ENCODE data around the gene RXFP3.
"Not testable (repeated sequence)": the region's sequence is repeated elsewhere in the genome, so short reads cannot be mapped to it uniquely, and the experiment has no call there.

The RXFP3 gene, protein sequence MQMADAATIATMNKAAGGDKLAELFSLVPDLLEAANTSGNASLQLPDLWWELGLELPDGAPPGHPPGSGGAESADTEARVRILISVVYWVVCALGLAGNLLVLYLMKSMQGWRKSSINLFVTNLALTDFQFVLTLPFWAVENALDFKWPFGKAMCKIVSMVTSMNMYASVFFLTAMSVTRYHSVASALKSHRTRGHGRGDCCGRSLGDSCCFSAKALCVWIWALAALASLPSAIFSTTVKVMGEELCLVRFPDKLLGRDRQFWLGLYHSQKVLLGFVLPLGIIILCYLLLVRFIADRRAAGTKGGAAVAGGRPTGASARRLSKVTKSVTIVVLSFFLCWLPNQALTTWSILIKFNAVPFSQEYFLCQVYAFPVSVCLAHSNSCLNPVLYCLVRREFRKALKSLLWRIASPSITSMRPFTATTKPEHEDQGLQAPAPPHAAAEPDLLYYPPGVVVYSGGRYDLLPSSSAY

DNA sequence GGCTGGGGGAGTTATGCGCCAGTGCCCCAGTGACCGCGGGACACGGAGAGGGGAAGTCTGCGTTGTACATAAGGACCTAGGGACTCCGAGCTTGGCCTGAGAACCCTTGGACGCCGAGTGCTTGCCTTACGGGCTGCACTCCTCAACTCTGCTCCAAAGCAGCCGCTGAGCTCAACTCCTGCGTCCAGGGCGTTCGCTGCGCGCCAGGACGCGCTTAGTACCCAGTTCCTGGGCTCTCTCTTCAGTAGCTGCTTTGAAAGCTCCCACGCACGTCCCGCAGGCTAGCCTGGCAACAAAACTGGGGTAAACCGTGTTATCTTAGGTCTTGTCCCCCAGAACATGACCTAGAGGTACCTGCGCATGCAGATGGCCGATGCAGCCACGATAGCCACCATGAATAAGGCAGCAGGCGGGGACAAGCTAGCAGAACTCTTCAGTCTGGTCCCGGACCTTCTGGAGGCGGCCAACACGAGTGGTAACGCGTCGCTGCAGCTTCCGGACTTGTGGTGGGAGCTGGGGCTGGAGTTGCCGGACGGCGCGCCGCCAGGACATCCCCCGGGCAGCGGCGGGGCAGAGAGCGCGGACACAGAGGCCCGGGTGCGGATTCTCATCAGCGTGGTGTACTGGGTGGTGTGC is at the start of gene RXFP3:
TSS of gene RXFP3 (plus strand) at position 6 of the 636 bp plus-strand sequence. CDS start at position 361, 355 bp downstream.
- no peak for DNase-seq (ENCODE audit: low read depth in 1 of 2, low spot score in 1 of 2)

DNA sequence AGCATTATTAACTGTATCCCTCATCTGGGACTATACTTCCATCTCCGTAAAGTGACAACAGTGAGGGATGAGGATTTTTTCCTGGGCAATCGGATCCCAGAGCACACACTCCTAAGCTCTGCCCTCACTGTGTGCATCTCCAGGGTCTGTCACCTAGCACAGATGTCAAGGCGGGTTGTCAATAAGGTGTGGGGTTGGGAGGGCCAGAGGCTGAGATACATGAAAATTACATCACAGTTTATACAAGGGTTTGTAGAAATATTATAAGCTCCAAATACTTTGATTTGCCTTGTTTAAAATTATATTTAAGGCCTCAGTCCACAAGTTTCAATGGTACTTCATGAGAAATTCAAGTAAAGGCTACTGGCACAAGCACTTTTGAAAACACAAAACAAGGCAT is 48.9 kb upstream of the RXFP3 start:
- DNase-seq (ENCODE audit: low read depth in 1 of 2, low spot score in 1 of 2) = no peak

DNA sequence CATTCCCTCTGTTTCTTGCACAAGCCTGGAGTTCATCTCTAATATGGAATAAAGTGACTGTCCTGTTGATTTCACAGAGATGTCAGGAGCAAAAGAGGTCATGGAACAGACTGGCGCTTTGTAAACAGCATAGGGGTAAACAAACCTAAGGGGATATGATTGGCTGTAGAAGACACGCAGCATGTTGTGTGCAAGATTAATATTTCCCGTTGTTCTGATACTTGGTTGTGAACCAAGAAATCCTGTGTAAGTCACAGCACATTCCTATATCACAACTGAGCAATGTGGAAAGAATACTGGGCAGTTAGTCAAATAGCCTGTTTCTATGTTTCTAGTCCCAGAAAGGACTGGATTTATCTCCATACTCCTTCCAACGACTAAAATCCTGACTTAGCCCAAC is 47.6 kb upstream of the RXFP3 start:
- no peak for DNase-seq (ENCODE audit: low read depth in 1 of 2, low spot score in 1 of 2)

DNA sequence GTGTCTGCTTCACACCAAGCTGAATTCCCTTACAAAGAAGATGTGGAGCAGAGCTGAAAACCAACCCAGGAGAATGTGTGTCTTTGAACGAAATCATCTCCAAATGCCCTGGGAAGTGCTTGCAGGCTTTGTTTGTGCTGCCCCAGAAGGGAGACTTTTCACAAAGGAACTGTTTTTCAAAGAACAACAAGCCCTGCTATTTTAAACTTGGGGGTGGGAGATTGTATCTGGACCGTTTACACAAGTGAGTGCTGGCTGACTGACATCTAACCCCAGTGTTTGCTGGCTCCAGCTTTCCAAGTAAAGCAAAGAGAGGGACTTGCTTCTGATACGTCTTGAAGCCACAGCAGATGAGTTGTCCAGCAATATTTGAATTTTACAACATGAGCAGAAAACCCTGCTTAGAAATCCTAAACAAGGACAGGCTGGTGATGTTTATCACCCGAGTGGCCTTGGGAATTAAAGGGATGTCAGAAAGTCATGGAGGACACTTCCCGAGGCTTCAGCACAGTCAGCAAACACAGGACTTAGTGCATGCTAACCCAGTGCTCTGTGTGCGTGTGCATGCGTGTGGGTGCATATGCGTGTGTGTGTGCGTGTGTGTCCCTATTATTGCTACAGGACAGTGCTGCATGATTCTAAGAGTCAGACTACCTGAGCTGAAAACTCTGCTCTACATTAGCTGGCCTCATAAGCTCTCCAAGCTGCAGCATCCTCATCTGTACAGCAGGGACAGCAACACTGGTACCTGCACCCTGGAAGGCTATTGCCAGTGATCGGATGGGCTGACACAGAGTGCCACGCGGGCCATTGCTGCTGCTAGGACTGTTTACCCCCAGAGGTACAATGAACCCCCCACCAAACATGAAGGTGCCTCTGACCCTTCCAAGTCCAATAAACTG is 45.8 kb upstream of the RXFP3 start:
- no peak for DNase-seq (ENCODE audit: low read depth in 1 of 2, low spot score in 1 of 2)

DNA sequence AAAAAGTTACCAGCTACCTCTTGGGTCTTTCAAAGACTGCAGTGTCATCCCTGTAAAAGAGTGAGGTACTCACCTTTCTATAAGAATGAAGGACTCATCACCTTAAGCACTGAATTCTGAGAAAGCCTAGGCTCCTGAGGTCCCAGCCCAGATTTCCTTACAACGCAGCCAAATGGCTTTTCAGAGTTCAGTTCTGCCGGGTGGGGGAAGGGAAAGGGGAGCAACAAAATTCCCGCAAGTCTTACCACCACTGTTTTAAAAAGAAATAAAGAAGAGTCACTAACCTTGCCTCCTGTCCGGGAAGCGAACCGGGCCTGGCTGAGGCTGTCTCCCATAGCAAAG is 44.8 kb upstream of the RXFP3 start:
- DNase-seq (ENCODE audit: low read depth in 1 of 2, low spot score in 1 of 2) = no peak

DNA sequence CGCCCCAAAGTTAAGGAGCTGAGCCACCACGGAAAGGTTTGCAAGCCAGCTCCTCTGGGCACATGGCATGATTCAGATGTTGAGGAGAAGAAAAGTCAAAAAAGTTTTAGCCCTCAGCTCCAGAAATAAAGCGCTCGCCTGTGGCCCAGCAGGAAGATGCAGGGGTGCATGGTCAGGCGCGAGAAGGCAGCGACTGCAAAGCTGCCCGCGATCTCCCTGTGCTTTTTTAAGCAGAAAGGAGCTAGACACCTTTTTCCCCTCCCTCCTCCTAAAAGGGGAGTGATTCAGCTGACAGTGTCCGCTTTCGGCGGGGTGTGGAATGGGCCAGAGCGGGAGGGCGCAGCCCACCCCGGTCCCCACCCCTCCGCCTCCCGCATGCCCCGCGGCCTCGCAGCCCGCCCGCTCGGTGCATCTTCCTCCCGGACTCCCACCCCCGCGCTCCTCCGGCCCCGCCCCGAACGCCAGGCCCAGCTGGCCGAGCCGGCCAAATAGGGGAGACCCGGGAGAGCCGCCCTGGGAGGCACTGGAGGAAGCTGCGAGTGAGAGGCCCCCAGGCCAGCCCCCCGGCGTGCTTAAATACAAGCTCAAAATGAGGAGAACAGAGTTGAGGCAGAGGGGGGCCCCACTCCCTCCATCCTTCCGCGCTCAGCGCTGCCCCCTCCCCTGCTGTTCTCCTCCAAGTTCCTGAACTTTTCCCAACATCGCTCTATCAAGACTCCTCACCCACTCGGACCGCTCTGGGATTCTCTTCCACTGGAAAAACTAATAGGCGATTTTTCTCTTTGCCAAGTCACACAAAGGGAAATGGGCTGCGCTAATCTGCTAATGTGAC is 44.2 kb upstream of the RXFP3 start, which contains the start of gene ADAMTS12:
TSS of gene ADAMTS12 (minus strand) at position 203 of the 832 bp plus-strand sequence. CDS start at position 69, 134 bp downstream.
- DNase-seq (ENCODE audit: low read depth in 1 of 2, low spot score in 1 of 2) = no peak

DNA sequence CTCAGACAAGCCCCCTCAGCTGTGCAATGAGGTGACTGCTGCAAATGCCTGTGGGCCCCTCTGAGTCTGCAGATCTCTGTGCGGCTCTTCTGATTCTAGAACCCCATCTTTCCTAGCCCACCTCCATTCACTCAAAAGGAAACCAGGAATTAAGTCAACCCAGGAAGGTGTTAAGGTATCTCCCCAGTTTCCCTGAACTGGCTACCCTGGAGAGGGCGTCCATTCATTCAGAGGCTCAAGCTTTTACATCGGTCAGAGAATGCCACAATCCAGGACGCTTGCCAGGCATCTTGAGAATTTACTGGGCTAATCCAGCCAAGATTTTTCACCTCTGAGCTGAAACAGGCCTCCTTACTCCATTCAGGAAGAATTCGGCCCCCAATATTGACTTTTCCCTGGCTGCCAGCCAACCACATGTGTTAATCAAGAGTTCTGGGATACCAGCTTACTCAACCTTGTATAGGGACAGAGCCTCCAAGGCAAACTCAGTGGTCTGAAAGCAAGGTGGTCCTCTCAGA is 43.5 kb upstream of the RXFP3 start:
- no peak for DNase-seq (ENCODE audit: low read depth in 1 of 2, low spot score in 1 of 2)

DNA sequence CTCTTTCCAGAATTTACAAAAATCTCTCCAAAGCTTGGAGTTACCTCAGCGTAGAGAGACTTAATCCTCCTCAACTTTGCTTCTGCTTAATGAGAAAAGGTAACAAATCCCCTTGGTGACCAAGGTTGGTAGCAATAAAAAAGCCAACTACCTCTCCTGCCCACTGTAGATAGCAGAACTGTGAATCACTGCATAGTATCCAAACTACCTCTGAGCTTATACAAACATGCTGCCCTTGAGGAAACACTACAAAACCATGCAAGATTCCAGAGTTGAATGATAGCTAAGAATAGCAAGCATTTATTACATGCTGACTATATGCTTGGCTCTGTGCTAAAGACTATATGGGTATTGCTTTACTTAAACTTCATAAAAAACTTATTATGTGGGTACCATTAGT is 41.6 kb upstream of the RXFP3 start:
- no peak for DNase-seq (ENCODE audit: low read depth in 1 of 2, low spot score in 1 of 2)

DNA sequence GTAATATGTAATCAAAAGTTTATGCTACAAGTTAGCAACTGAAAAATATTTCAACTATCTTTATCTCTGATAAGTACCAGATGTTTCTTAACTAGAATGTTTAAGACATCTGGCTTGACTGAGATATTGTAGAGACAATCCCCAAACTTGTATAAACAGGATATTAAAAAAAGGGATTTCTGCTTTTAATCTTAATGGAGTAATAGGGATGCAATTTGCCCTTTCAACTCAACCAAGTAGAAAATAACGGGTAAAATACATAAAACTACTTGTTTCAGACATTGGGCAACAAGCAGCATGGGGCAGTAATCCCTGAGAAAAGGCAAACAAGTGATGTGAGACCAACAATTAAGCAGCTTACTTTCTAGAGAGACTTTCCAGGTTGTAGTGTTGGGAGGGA is 35.0 kb upstream of the RXFP3 start:
- DNase-seq (ENCODE audit: low read depth in 1 of 2, low spot score in 1 of 2) = no peak

DNA sequence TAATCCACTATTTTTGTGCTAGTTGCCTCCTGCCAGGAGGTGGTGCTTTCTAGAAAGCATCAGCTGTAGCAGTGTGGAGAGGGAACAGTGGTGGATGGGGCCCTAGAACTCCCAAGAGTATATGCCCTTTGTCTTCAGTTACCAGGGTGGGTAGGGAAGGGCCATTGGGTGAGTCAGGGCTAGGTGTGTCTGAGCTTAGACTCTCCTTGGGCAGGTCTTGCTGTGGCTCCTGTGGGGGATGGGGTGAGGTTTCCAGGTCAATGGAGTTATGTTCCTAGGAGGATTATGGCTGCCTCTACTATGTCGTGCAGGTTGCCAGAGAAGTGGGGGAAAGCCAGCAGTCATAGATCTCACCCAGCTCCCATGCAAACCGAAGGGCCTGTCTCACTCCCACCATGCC is 33.1 kb upstream of the RXFP3 start:
- no peak for DNase-seq (ENCODE audit: low read depth in 1 of 2, low spot score in 1 of 2)

DNA sequence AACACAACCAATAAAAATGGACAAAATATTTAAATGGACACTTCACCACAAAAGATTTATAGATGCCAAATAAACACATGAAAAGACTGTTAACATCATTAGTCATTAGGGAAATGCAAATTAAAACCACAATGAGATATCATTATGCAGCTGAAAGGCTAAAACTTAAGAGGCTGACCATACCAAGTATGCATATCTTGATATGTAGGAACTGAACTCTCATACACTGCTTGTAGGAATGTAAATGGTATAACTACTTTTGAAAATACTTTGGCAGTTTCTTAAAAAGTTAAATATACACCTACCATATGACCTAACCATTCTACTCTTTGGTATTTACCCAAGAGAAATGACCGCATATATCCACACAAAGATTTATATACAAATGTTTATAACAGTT is 30.8 kb upstream of the RXFP3 start:
- DNase-seq (ENCODE audit: low read depth in 1 of 2, low spot score in 1 of 2) = no peak

DNA sequence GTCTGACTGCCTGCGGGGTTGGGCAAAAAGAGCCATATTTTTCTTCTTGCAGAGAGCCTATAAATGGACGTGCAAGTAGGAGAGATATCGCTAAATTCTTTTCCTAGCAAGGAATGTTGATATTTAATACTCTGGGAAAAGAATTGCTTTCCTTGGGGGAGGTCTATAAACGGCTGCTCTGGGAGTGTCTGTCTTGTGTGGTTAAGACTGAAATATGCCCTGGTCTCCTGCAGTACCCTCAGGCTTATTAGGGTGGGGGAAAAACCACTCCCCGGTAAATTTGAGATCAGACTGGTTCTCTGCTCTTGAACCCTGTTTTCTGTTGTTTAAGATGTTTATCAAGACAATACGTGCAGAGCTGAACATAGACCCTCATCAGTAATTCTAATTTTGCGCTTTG is 29.9 kb upstream of the RXFP3 start:
- not testable (repeated sequence) for DNase-seq (ENCODE audit: low read depth in 1 of 2, low spot score in 1 of 2)

DNA sequence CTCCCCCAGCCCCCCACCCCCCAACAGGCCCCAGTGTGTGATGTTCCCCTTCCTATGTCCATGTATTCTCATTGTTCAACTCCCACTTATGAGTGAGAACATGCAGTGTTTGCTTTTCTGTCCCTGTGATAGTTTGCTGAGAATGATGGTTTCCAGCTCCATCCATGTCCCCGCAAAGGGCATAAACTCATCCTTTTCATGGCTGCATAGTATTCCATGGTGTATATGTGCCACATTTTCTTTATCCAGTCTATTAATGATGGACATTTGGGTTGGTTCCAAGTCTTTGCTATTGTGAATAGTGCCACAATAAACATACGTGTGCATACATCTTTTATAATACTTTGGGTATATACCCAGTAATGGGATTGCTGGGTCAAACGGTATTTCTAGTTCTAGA is 21.3 kb upstream of the RXFP3 start:
- DNase-seq (ENCODE audit: low read depth in 1 of 2, low spot score in 1 of 2) = not testable (repeated sequence)

DNA sequence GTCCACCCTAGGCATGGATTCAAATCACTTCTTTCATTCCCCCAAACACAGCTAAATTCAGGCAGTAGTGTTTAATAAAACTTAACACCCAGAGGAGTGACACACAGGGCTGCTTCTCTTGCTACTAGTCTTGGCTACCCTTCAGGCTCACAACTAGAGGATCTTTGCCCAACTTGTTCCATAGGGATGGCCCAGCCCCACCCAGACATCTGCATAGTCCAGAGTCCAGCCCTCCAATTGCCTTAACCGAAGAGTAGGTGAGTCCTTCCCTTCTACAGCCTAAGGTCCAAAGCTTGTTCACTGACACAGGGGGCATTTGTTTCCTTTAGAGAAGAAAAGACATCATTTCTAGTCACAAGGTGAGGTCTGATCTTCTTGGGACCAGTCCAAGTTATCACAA is 15.2 kb upstream of the RXFP3 start:
- no peak for DNase-seq (ENCODE audit: low read depth in 1 of 2, low spot score in 1 of 2)

DNA sequence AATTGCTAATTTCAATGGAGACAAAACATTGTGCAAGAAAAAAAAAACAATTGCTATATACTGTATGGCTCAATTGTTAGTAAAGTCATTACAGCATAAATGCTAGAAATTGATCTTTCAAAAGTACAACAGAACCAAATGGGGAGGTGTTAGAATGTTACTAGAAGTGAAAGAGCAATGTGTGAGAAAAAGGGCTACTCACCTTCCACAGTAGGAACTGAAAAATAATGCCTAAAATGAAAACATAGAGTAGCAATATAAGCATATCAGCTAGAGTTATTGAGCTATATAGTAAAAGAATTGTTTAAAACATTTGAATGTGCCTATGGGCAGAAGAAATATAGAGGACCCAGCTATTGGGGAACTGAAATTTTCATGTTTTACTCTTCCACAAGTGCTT is 10.9 kb upstream of the RXFP3 start:
- no peak for DNase-seq (ENCODE audit: low read depth in 1 of 2, low spot score in 1 of 2)

DNA sequence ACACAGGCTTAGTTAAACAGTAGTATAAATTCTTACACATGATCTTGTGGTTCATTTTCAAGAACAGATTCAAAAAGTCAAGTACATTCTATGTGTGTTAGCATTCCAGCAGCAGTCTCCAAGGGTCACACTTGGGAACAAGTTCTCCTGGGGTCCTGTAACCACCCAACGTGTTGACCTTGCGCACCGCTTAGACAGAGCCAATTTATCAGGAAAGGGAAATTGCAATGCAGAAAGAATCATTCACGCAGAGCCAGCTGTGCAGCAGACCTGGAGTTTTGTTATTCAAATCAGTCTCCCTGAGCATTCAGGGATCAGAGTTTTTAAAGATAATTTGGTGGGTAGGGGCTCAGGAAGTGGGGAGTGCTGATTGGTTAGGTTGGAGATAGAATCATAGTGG is 8.5 kb upstream of the RXFP3 start:
- no peak for DNase-seq (ENCODE audit: low read depth in 1 of 2, low spot score in 1 of 2)

DNA sequence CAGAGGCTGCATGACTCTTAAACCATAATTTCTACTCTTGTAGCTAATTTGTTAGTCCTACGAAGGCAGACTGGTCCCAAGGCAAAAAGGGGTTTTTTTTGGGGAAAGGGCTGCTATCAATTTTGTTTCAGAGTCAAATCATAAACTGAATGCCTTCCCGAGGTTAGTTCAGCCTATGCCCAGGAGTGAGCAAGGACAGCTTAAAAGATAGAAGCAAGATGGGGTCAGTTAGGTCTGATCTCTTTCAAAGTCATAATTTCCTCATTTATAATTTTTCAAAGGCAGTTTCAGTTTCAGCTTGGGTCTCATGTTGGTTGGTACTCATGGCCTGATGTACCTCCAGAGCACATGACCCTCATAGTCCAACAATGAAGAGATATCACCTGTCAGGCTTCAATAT is 7.9 kb upstream of the RXFP3 start:
- DNase-seq (ENCODE audit: low read depth in 1 of 2, low spot score in 1 of 2) = no peak

DNA sequence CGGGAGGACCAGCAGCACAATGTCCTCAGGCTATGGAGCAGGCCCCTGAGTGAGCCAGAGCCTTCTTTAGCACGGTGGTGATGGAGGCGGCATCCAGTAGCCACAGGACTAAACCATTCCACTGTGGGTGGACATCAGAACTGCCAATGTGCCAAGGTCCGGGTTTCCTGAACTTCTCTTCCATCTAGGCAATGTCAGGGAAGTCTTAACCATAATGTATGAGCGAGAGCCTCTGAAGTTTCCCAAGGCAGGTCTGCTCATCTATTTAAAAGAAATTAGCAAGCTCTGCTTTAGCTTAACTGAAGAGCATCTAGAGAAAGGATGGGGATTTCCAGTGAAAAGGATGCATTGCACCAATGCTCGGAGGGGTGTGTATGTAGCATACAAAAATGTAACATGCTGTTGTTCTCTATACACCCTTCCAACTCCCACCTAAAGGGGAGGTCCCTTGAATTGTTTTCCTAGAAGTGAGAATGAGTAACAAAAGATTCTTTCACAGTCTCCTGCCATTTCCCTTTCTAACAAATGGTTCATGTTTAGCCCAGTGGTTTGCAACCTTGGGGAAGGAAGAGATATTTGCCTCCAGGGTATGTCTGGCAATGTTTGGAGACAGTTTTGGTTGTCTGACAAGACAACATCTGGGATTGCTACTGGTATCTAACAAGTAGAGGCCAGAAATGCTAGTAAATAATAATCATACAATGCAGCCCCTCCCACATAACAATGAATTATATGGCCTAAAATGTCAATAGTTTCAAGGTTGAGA is 6.1 kb upstream of the RXFP3 start:
- DNase-seq (ENCODE audit: low read depth in 1 of 2, low spot score in 1 of 2) = no peak

DNA sequence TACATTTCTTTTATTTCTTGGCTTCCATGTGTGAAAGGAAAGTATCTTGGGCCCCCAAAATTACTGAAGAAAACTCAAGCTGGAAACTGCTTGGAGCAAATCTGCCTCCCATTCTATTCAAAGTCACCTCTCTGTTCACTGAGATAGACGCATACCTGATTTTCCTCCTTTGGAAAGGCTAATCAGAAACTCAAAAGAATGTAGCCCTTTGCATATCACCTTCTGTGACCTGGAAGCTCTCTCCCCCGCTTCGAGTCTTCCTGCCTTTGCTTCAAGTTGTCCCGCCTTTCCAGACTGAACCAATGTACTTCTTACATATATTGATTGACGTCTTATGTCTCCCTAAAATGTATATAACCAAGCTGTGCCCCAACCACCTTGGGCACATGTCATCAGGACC is 5.0 kb upstream of the RXFP3 start:
- no peak for DNase-seq (ENCODE audit: low read depth in 1 of 2, low spot score in 1 of 2)

DNA sequence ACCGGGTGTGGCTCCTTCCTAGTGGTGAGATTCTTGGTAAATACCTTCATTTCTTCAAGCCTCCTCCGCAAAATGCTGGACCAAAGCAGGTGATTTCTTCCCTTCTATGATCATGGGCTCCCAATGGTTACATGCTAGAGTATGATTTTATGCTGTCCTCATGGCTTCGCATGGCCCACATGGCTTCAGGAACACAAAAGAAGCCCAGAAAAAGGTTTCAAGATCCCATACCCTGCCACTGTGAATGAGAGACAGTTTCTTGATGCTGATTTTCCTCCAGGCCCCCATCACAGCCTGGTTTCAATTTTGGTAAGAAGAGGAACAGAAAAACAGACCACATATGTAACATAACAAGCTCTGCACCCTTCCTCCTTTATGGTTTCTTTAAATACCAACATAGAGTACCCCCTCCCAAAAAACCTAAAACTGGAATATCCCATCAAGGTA is 2.4 kb upstream of the RXFP3 start:
- DNase-seq (ENCODE audit: low read depth in 1 of 2, low spot score in 1 of 2) = no peak
